Esophagus muscularis mucosa (tissue), 4 donors: Measurements from ENCODE around the gene CFD. TPM values are rescaled to one million over a fixed set of nuclear protein-coding genes. Genes with fewer than 3 reads are reported as not detected.

Experiments used
- DNase-seq: peaks from one replicate; pipeline ENCODE4 v3.0.0-alpha.2; 2017; ENCODE audit errors: extremely low spot score
- H3K27ac ChIP-seq, 4 donors: fragments of 200-600 bp; sonication (generic); replicated peaks in 1 of 4; 1 replicate in 3 of 4; 2 replicates in 1 of 4; pipeline ENCODE4 v1.5.1; 2016 to 2019; ENCODE audit warnings: mild to moderate bottlenecking in 1 of 4
- H3K27me3 ChIP-seq, 4 donors: fragments of 200-600 bp; sonication (generic); one replicate each; pipeline versions ENCODE4 v1.5.1 to v1.6.0; 2016 to 2019
- H3K36me3 ChIP-seq, 4 donors: fragments of 200-600 bp; sonication (generic); one replicate each; pipeline ENCODE4 v1.5.1; 2016 to 2019
- H3K4me1 ChIP-seq, 4 donors: fragments of 200-600 bp; sonication (generic); one replicate each; pipeline ENCODE4 v1.5.1; 2016 to 2019
- H3K4me3 ChIP-seq, 4 donors: fragments of 200-600 bp; sonication (generic); 1 replicate in 2 of 4; 2 replicates in 2 of 4; pipeline ENCODE4 v1.5.1; 2016 to 2019; ENCODE audit warnings: mild to moderate bottlenecking in 4 of 4, moderate library complexity in 1 of 4
- H3K9me3 ChIP-seq, 4 donors: fragments of 200-600 bp; sonication (generic); 1 replicate in 3 of 4; 2 replicates in 1 of 4; pipeline ENCODE4 v1.5.1; 2016 to 2019
- EP300 ChIP-seq: sonication (generic); formaldehyde crosslinking; IDR thresholded peaks from one replicate; pipeline ENCODE4 v1.6.1; 2017; ENCODE audit warnings: antibody characterized with exemption
- POLR2A ChIP-seq: fragments of 450-650 bp; IDR thresholded peaks from one replicate; pipeline ENCODE4 v1.6.1; 2017; ENCODE audit warnings: antibody characterized with exemption, moderate library complexity, mild to moderate bottlenecking, low read depth
- POLR2AphosphoS5 ChIP-seq, 2 donors: sonication (generic); formaldehyde crosslinking; IDR thresholded peaks; one replicate each; pipeline ENCODE4 v1.6.1; 2017; ENCODE audit warnings: antibody characterized with exemption in 2 of 2
- WGBS: methylation state at CpG from one replicate; pipeline ENCODE4 v1.1.5; 2018; 5-methylcytosine and 5-hydroxymethylcytosine counted together
- intact Hi-C: fragments of 100-400 bp; cut with DNase I; formaldehyde crosslinking; loops from one replicate; pipeline ENCODE4 v1.15.1; 2023
- total RNA-seq, 4 donors: library from RNA; depleted of rRNA; stranded (reverse); fragments of >200 nt; gene quantifications; one replicate each; pipeline versions ENCODE4 v1.1.0 to v1.2.1, GENCODE V29; 2016
- TF ChIP-seq, protein P1 (sequence below), 3 experiments: fragments of 200-600 bp in 2 of 3; fragments of 450-650 bp in 1 of 3; sonication (generic) in 2 of 3; IDR thresholded peaks; one replicate each; pipeline ENCODE4 v1.5.1; 2017 to 2019; ENCODE audit warnings: antibody characterized with exemption in 3 of 3, mild to moderate bottlenecking in 2 of 3, moderate library complexity in 1 of 3

Gene CFD
- total RNA-seq, 4 donors from 2014 or later, result 298 to 1,068 (median 643) TPM

DNA sequence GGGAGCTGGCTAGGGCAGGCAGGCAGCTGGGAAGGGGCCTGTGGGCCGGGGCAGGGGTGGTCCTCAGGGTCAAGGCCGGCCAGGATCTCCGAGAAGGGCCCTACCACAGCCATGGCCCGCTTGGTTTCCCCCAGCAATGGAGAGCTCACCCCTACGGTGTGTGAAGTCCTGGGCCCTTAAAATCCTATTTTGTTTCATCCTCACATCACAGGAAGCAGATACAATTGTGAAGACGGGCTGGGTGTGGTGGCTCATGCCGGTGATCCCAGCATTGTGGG is 42.6 kb downstream of the CFD start:
- WGBS, result 98% methylated on average over 7 of the region's 7 CpGs
- Histone ChIP-seq H3K9me3 (no peaks in the 10 kb centered on the region), H3K27me3 (no peaks in the 10 kb centered on the region), H3K27ac (no peak overlapping the region), H3K4me3 (no peak overlapping the region), H3K4me1 (peaks cover 0 to 13% (median 7%) of the 10 kb centered on the region in 4 donors), H3K36me3 (peaks cover 16 to 41% (median 27%) of the 10 kb centered on the region in 4 donors)
- no peak for DNase-seq
- intact Hi-C loops, result no loop called here
- no peak for TF ChIP-seq POLR2AphosphoS5 (IDR thresholded peaks at IDR 0.05)
- no peak for TF ChIP-seq EP300
- TF ChIP-seq POLR2A, result no peak
- TF ChIP-seq, protein P1, sequence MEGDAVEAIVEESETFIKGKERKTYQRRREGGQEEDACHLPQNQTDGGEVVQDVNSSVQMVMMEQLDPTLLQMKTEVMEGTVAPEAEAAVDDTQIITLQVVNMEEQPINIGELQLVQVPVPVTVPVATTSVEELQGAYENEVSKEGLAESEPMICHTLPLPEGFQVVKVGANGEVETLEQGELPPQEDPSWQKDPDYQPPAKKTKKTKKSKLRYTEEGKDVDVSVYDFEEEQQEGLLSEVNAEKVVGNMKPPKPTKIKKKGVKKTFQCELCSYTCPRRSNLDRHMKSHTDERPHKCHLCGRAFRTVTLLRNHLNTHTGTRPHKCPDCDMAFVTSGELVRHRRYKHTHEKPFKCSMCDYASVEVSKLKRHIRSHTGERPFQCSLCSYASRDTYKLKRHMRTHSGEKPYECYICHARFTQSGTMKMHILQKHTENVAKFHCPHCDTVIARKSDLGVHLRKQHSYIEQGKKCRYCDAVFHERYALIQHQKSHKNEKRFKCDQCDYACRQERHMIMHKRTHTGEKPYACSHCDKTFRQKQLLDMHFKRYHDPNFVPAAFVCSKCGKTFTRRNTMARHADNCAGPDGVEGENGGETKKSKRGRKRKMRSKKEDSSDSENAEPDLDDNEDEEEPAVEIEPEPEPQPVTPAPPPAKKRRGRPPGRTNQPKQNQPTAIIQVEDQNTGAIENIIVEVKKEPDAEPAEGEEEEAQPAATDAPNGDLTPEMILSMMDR (IDR thresholded peaks at IDR 0.05), result no peak

DNA sequence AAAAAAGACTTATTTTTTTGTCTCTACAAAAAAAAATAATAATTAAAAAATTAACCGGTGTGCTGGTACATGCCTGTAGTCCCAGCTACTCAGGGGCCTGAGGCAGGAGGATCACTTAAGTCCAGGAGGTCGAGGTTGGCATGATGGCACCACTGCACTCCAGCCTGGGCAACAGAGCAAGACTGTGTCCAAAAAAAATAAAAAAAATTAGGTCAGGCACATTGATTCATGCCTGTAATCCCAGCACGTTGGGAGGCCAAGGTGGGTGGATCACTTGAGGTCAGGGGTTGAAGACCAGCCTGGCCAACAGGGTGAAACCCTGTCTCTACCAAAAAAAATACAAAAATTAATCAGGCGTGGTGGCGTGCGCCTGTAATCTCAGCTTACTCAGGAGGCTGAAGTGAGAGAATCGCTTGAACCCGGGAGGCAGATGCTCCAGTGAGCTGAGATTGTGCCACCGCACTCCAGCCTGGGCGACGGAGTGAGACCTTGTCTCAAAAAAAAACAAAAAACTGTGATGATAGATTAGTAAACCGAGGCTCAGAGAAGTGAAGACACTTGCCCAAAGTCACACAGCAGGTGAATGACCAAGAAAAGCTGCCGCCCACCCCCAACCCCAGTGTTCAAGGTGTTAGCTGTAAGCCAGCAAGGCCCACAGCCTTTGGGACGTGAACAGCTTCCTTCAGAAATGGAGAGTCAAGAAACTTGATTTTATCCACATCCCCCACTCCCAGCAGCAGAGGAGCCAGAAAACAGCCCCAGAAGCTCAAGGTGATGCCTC is 43.2 kb downstream of the CFD start:
- TF ChIP-seq POLR2AphosphoS5 (IDR thresholded peaks at IDR 0.05), result no peak
- TF ChIP-seq, protein P1 (IDR thresholded peaks at IDR 0.05), result no peak
- TF ChIP-seq EP300, result no peak
- intact Hi-C loops, result no loop called here
- Histone ChIP-seq H3K9me3 (no peaks in the 10 kb centered on the region), H3K27me3 (no peaks in the 10 kb centered on the region), H3K4me3 (no peak overlapping the region), H3K27ac (no peak overlapping the region), H3K4me1 (peaks cover 0 to 13% (median 7%) of the 10 kb centered on the region in 4 donors), H3K36me3 (peaks cover 12 to 35% (median 22%) of the 10 kb centered on the region in 4 donors)
- WGBS, result 91% methylated on average over 14 of the region's 14 CpGs
- DNase-seq, result no peak

DNA sequence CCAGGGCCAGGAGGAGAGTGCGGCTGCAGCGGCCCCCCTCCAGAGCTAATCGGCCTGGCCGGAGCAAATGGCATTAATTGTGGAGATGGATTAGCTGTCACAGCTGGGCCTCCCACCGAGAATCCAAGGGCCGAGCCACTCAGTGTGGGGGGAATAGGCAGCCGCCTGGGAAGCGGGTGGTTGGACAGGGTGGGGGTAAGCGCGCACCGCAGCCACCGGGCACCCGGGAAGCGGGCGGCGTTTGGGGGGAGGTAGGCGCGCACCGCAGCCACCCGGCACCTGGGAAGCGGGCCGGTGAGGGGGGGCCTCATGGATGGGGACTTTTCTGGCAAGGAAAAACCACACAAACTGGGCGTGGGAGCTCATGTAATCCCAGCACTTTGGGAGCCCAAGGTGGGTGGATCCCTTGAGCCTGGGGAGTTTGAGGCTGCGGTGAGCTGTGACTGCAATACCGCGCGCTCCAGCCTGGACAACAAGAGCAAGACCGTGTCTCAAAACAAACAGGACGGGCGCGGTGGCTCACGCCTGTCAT is 43.9 kb downstream of the CFD start:
- Histone ChIP-seq H3K36me3 (peaks cover 12 to 32% (median 20%) of the 10 kb centered on the region in 4 donors), H3K27me3 (no peaks in the 10 kb centered on the region), H3K9me3 (no peaks in the 10 kb centered on the region), H3K4me1 (peaks cover 0 to 13% (median 7%) of the 10 kb centered on the region in 4 donors), H3K27ac (no peak overlapping the region), H3K4me3 (no peak overlapping the region)
- WGBS, result 72% methylated on average over 24 of the region's 32 CpGs
- TF ChIP-seq POLR2AphosphoS5 (IDR thresholded peaks at IDR 0.05) (no peak), POLR2A (no peak), EP300 (no peak)
- TF ChIP-seq, protein P1 (IDR thresholded peaks at IDR 0.05), result no peak
- intact Hi-C loops, result no loop called here
- DNase-seq, result no peak

DNA sequence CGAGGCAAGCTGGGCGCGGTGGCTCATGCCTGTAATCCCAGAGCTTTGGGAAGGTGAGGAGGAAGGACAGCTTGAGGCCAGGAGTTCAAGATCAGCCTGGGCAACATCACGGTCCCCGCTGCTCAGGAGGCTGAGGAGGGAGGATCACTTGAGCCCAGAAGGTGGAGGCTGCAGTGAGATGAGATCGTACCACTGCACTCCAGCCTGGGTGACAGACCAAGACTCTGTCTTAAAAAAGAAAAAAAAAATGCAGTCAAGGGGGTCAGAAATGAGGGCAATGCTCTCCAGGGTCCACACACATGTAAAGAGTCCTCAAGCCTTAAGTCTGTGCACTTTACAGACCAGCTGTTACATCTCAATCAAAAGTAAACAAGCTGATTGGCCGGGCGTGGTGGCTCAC is 45.1 kb downstream of the CFD start:
- no peak for DNase-seq
- H3K4me1 ChIP-seq, result peaks cover 0 to 24% (median 18%) of the 10 kb centered on the region in 4 donors

More for the DNA sequence above, 45.1 kb downstream of the CFD start:
- peaks cover 4 to 21% (median 10%) of the 10 kb centered on the region in 4 donors for H3K36me3 ChIP-seq
- intact Hi-C loops, result no loop called here
- H3K27ac ChIP-seq, result no peak overlapping the region
- no peaks in the 10 kb centered on the region for H3K9me3 ChIP-seq
- no peaks in the 10 kb centered on the region for H3K27me3 ChIP-seq
- WGBS, result 94% methylated on average over 8 of the region's 8 CpGs
- no peak overlapping the region for H3K4me3 ChIP-seq
- no peak for TF ChIP-seq POLR2A
- TF ChIP-seq, protein P1 (IDR thresholded peaks at IDR 0.05), result no peak
